Activated T-cell treated with anti-CD3 and anti-CD28 coated beads, Interleukin-2, amount 50 U/mL, for 1 hour (primary cell): ENCODE results near the gene PDK3.

Experiments
- DNase-seq: peaks from one replicate; pipeline ENCODE4 v3.0.0-alpha.2; 2020

PDK3 gene

DNA sequence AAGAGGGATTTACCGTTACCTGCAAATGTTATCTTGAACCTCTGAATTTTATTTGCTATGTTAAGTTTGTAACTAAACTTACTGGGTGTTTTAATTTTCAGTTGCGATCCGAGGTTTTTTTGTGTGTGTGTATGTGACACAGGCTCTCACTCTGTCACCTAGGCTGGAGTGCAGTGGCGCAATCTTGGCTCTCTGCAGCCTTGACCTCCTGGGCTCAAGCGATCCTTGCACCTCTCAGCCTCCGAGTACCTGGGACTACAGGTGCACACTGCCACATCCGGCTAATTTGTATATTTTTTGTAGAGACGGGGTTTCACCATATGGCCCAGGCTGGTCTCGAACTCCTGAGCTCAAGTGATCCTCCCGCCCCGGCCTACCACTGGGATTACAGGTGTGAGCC is 18.5 kb downstream of the PDK3 start:
- DNase-seq: no peak

GRCh38 chrX:24485323-24485722 is 20.2 kb downstream of the PDK3 start:
- DNase-seq: no peak

DNA sequence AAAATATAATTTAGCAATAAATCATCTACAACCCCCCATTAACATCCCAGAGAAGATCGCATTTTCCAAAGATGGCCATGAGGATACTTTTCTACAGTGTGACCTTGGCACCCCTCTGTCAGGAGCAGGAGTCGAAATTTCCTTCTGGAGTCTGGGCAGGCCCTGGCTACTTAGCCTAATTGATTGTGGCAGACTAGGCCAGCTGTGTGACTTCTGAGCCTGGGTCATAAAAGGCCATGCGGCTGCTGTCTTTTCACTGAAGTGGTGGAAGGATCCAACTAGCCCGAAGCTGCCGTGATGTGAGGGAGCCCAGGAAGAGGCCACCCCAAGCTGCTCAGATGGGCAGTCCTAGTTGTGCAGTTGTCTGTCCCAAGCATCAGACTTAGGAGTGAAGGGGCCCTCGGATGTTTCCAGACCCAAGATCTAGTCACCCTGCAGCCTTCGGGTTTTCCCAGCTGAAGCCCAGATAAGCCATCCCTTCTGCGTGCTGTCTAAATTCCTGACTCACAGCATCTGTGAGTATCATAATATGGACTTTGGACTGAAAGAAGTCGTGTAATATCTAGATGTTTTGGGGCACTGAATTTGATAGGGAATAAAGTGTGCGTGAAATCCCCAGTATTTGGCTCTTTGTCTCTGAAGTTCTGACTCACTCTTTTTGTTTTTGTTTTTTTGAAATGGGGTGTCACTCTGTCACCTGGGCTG is 21.0 kb downstream of the PDK3 start:
- no peak for DNase-seq

- DNase-seq: no peak
Observed at GRCh38 chrX:24487571-24487970, 22.5 kb downstream of the PDK3 start.

DNA sequence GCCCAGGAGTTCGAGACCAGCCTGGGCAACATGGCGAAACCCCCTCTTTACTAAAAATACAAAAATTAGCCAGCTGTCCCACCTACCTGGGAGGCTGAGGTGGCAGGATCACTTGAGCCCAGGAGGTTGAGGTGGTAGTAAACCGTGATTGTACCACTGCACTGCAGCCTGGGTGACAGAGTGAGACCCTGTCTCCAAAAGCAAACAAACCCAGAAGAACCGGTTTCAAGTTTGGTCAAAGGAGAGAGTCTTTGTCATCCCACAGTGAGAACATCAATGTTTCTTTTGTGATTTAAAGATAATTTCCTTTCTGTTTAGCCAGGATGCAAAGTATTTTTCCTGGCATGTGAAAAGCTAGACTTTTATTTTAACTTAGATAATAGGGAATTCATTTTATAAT is 26.7 kb downstream of the PDK3 start:
- DNase-seq: no peak

DNA sequence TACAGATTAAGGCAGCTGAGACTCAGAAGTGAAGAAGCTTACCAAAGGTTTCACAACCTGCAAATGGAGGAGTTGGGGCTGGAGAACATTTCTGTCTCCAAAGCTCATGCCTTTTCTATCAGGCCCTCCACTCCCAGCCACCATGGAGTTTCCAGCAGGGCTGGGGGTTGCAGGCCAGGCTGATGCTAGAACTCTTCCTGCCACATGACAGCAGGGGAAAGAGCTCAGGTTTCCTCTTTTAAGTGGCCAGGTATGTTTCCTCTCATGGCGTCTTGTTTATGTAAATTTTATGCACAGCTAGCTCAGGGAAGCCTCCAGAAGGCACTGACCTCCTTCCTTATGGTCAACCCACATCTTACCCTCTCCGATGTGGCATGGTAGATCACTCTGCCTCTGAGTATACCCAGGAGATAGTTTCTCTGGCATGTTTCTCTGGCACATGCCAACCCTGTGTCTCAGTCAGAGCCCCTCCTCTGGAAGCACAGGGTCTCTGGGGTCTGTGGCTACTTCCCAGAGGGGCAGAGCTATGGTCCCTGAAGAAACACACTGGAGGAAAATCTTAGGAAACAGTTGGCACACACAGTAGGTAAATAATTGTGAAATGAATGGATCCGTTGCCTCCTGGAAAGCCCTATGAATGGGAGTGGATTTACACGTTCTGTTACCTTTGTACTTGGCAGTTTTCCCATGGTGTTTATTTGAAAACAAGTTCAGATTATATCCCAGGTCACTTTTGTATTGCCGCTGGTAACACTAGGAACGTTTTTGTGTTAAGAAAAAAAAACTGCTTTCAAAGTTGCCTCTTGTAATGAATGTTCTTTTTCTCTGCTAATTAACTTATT is 28.9 kb downstream of the PDK3 start:
- no peak for DNase-seq

DNA sequence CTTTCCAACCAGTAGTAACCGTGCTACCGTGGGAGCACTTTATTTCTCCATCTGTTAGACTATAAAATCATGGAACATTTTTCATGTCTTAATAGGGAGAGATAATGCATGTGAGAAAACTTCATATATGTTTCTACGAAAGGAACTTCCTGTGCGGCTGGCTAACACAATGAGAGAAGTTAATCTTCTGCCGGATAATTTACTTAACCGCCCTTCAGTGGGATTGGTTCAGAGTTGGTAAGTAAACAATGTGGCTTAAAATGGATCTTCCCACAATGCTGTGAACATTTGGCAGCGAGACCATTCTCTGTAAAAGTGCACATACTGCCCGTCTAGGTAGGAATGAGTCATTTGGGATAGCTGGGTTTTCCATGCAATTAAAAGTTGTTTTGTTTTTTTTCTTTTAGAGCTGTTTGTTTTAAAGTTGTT is 29.6 kb downstream of the PDK3 start:
- no peak for DNase-seq

- DNase-seq: no peak
Observed at GRCh38 chrX:24495700-24496099, 30.6 kb downstream of the PDK3 start.

GRCh38 chrX:24498181-24498580 is 33.1 kb downstream of the PDK3 start:
- peak; percentile 40 for DNase-seq

- no peak for DNase-seq
Observed at GRCh38 chrX:24498975-24499374, 33.9 kb downstream of the PDK3 start.

- DNase-seq: no peak
Observed at GRCh38 chrX:24506082-24506481, 41.0 kb downstream of the PDK3 start.

DNA sequence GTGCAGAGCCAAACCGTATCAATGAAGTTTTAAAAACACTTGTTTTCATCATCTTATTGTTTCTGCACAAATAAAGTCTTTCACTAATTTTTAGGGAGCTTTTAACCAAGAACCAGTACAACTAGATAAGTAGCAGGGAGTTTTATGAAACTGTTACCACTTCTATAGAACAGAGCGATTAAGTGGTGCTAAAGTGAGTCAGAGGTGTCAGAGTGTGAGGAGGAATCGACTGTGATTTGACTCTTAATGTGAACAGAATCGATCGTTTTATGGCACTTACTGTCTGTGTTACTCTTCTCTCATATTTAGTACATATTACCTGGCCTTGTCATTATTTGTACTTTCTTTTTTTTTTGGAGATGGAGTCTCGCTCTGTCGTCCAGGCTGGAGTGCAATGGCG is 43.3 kb downstream of the PDK3 start:
- DNase-seq: no peak

DNA sequence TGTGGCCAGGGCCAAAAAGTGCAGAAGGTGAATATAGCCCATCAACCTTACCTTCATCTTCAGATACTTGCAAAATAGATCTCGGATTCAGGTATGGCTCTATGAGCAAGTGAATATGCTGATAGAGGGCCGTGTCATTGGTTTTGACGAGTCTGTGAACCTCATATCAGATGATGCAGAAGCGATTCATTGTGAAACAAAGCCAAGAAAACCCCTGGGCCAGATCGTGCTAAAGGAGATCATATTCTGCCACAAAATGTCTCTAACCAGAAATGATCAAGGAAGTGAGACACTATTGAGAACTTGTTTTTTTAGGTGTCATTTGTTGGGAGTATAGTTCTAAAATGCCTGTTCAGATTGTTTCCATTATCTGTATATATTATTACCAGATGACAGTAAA is 48.3 kb downstream of the PDK3 start:
- no peak for DNase-seq

- no peak for DNase-seq
Observed at GRCh38 chrX:24515447-24515846, 50.4 kb downstream of the PDK3 start.

GRCh38 chrX:24520472-24520871 is 55.4 kb downstream of the PDK3 start:
- no peak for DNase-seq

DNA sequence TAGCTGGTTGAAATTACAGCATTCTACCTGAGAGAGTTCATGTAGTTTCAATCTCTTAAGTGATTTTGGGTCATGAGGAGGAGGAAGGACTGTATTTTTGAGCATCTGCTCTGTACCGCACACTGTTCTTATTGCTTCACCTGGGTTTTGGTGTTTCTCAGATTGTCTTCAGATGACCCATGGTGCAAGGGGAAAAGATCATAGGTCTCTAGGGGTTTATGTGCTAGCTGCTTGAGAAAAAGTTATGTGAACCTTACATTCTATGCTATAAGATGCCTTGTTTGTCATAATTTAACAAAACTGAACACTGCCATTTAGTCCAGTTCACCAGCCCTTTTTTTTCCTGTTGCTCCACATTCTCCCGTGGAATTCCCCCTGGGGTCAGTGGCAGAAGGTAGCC is 60.4 kb downstream of the PDK3 start:
- no peak for DNase-seq

GRCh38 chrX:24526616-24527015 is 61.5 kb downstream of the PDK3 start:
- DNase-seq: no peak

GRCh38 chrX:24528605-24529004 is 63.5 kb downstream of the PDK3 start:
- no peak for DNase-seq

- DNase-seq: no peak
Observed at GRCh38 chrX:24536551-24536950, 71.5 kb downstream of the PDK3 start.

GRCh38 chrX:24542756-24543155 is 77.7 kb downstream of the PDK3 start:
- DNase-seq: no peak

- no peak for DNase-seq
Observed at GRCh38 chrX:24547961-24548360, 82.9 kb downstream of the PDK3 start.

DNA sequence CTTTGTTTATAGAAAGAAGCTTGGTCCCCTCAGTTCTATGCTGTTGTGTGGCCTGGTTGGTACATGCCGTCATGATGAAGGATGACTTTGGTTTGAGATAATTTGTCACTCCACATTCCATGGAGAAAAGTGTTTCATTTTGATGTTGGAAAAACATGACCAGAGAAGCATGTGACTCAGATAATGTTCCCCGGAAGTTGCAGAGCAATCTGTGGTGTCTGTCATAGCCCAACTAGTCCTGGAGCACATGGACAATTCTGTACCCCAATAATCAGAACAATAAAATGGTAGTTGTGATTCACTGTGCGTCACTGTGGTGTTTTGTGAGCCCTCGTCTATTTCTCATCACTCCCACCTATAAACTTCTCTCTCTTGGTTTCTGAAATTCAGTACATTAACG is 85.1 kb downstream of the PDK3 start:
- no peak for DNase-seq

- DNase-seq: no peak
Observed at GRCh38 chrX:24553011-24553410, 87.9 kb downstream of the PDK3 start.

GRCh38 chrX:24561121-24561520 is 96.0 kb downstream of the PDK3 start:
- DNase-seq: no peak
